IPS-NIHi11 (cell line): ENCODE results near the gene SKI.

Experiments
- DNase-seq: peaks from one replicate; pipeline ENCODE4 v3.0.0; 2012; ENCODE audit warnings: mixed read lengths, low spot score

The SKI gene

GRCh38 chr1:2228157-2228594 is at the start of gene SKI:
SKI (plus strand) TSS chr1:2228319; CDS start chr1:2228767, 448 bp downstream.
- DNase-seq = no peak

- DNase-seq = no peak
These were observed 49.2 kb upstream of the SKI start for GRCh38 chr1:2178875-2179274.

GRCh38 chr1:2179283-2180013 is 48.7 kb upstream of the SKI start:
- DNase-seq = no peak

GRCh38 chr1:2180297-2181245 is 47.5 kb upstream of the SKI start:
- no peak for DNase-seq

- no peak for DNase-seq
These were observed 46.8 kb upstream of the SKI start for GRCh38 chr1:2181271-2181670.

- DNase-seq = no peak
These were observed 46.4 kb upstream of the SKI start for GRCh38 chr1:2181752-2182151.

- no peak for DNase-seq
These were observed 45.7 kb upstream of the SKI start for GRCh38 chr1:2182376-2182775.

DNA sequence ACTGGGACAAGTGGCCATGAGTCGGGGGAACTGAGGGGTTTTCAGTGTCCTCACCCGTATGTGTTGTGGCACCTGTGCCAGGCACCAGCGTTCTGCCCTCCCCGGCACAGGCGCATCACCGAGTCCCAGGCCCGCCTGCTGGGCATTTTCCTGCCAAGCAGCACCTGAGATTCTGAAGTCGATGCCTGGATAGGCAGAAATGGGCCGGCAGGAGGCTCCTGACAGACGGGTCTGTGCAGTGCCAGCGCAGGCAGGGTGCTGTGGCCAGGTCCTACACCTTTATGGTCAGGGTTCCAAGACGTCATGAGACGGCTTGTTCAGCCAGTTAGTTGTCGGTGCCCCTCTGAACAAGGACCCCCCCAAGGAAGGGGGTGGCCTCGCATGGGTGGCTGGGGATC is 44.2 kb upstream of the SKI start:
- no peak for DNase-seq

DNA sequence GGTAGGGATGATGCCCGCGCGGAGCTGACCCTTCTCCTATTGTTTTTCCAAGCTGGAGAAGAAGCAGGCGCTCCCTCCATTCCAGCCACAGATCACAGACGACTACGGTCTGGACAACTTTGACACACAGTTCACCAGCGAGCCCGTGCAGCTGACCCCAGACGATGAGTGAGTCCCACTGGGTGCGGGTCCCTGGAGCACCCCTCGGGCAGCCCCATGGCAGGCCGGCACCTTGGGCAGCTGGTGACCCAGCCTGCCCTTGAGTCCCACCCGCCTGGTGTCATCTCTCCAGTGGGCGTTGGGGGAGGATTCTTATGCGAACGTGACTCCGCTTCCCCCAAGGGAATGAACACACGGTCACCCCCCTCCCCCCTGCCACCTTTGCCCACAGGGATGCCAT is 43.6 kb upstream of the SKI start:
- no peak for DNase-seq

- no peak for DNase-seq
These were observed 43.2 kb upstream of the SKI start for GRCh38 chr1:2184934-2185333.

DNA sequence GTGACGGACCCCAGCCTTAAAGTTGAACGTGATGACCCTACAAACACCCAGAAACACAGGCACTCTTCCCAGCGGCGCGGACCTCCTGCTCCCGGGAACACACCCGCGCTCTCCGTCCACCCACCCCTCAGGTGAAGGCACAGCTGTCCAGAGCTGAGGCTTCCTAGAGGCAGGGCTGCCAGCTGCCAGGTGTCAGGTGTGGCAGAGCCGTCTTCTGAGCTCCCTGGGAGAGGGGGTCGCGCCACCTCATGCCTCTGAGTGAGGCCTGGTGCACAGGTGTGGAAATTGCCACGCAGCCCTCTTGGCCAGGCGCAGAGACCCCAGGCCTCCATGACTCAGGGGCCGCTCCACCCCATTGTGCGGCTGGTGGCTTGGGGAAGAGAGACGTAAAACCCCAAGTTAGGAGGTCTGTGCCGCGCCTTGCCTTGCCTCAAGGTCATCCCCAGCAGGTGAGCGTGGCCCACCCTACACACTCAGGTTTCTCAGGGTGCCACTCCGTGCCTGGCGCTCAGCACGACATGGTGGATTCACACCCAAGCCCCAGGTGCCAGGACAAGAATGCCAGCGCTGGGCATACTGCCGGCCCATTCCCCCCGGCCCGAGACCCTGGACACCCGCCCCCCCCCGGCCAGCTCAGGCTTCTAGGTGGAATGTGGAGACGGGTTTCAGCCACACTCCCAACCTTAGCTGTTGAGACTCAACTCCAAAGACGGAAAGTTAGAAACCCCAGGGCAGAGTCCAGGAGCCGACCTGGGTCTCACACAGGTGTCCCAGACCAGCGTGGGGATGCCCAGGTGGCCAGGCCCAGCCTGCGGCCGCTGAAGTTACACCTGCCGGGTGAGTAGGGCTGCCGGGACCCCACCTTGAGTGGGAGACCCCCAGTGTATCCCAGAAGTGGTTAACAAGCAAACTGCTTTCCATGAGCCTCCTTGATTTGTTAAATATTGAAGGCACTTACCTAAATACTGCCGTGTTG is 42.0 kb upstream of the SKI start:
- no peak for DNase-seq

GRCh38 chr1:2186901-2187300 is 41.2 kb upstream of the SKI start:
- no peak for DNase-seq

GRCh38 chr1:2187619-2188018 is 40.5 kb upstream of the SKI start:
- DNase-seq = no peak

DNA sequence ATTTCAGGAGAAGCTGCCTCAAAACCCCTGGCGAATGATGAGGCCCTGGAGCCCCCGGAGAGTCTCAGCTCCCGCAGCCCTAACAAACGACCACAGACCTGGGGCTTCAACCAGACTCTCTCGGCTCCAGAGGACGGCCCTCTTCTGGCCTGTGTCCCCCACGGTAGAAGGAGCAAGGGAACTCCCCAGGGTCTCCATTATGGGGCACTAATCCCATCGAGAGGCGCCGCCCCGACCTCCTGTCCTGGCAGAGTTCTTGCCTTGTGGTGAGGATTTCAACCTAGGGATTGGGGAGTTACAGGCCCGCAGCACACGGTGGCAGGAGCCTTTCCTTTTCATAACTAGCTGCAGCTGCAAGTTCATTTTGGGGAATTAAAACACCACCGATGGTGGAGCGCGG is 39.8 kb upstream of the SKI start:
- DNase-seq = no peak

GRCh38 chr1:2189459-2190425 is 38.4 kb upstream of the SKI start:
- DNase-seq = peak; percentile 88

GRCh38 chr1:2190491-2190976 is 37.6 kb upstream of the SKI start:
- no peak for DNase-seq

- DNase-seq = no peak
These were observed 35.8 kb upstream of the SKI start for GRCh38 chr1:2192031-2192995.

- no peak for DNase-seq
These were observed 34.4 kb upstream of the SKI start for GRCh38 chr1:2193514-2194281.
